Epithelial cell of proximal tubule (primary cell): ENCODE results near the gene ARHGAP25. TPM values are rescaled to one million over a fixed set of nuclear protein-coding genes. Genes with fewer than 3 reads are reported as not detected.

ENCODE experiments used
- DNase-seq: peaks from one replicate; pipeline ENCODE4 v3.0.0-alpha.2; 2011; ENCODE audit warnings: low read depth
- H3K4me3 ChIP-seq: 2 replicates; pipeline ENCODE4 v1.5.1; 2011; ENCODE audit warnings: low read depth, mild to moderate bottlenecking, low read length
- total RNA-seq: library from RNA; depleted of rRNA; stranded (reverse); fragments of >200 nt; gene quantifications from 2 replicates; pipeline ENCODE4 v1.2.3, GENCODE V29; 2015
- TF ChIP-seq, protein P1 (sequence below): conservative IDR thresholded peaks from 2 replicates; pipeline ENCODE4 v1.5.1; 2012; ENCODE audit warnings: low read depth, mild to moderate bottlenecking, low read length

The ARHGAP25 gene, protein sequence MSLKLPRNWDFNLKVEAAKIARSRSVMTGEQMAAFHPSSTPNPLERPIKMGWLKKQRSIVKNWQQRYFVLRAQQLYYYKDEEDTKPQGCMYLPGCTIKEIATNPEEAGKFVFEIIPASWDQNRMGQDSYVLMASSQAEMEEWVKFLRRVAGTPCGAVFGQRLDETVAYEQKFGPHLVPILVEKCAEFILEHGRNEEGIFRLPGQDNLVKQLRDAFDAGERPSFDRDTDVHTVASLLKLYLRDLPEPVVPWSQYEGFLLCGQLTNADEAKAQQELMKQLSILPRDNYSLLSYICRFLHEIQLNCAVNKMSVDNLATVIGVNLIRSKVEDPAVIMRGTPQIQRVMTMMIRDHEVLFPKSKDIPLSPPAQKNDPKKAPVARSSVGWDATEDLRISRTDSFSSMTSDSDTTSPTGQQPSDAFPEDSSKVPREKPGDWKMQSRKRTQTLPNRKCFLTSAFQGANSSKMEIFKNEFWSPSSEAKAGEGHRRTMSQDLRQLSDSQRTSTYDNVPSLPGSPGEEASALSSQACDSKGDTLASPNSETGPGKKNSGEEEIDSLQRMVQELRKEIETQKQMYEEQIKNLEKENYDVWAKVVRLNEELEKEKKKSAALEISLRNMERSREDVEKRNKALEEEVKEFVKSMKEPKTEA
- not detected in 2 replicates for total RNA-seq

DNA sequence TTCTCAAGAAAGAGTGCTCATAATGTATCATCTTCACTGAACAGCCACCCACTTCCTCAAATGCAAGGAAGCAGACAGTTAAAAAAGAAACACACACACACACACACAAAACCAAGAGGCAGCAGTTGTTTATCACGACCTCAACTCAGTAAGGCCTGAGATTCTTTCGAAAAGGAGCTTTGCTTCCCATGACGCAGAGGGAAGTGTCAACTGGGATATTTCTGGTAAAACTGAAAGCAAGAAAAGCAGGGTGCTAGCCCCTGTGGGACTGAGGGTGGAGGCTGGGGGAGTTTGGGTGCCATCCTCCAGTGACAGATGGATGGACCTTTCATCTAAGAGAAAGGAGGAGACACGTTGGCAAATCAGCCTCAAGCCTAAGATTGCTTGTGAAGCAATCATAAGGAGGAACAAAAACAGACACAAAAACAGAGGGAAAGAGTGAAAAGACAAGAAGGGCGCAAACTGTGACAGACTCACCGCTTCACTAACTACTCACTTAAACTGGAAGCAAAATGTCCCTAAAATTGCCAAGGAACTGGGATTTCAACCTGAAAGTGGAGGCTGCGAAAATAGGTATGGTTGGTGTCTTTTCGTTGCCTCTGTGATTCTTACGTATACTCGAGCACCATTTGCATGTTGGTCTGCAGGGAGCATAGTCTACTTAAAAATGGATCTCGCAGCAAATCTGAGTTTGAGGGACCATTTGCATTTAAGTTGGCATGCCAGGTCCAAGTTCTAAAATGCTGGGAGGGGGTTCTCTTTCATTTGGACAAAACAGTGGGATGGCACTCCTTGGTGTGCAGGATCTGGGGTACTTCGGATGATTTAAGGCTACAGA, at the start of gene ARHGAP25:
ARHGAP25 (plus strand) TSS at position 124 of the 838 bp plus-strand sequence; CDS start at position 513, 389 bp downstream.
- DNase-seq: no peak
- TF ChIP-seq, protein P1, sequence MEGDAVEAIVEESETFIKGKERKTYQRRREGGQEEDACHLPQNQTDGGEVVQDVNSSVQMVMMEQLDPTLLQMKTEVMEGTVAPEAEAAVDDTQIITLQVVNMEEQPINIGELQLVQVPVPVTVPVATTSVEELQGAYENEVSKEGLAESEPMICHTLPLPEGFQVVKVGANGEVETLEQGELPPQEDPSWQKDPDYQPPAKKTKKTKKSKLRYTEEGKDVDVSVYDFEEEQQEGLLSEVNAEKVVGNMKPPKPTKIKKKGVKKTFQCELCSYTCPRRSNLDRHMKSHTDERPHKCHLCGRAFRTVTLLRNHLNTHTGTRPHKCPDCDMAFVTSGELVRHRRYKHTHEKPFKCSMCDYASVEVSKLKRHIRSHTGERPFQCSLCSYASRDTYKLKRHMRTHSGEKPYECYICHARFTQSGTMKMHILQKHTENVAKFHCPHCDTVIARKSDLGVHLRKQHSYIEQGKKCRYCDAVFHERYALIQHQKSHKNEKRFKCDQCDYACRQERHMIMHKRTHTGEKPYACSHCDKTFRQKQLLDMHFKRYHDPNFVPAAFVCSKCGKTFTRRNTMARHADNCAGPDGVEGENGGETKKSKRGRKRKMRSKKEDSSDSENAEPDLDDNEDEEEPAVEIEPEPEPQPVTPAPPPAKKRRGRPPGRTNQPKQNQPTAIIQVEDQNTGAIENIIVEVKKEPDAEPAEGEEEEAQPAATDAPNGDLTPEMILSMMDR: no peak
- H3K4me3 ChIP-seq: no peak within 1 kb of the TSS

DNA sequence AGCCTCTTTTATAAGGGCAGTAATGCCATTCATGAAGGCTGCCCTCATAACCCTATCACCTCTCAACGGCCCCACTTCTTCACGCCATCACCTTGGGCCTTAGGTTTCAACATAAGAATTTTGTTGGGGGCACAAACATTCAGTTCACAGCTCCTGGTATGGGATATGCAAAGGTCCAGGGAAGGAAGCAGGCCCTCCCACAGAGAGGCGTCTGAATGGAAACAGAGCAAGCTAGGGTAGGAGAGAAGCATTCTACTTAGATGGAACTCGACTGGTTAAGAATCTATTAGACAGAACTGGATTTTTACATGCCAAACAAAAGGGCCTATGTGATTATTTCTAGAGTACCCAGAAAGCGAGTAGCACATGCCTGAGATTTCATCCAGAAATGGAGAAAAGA, 48.4 kb upstream of the ARHGAP25 start:
- H3K4me3 ChIP-seq: no peak overlapping the region
- TF ChIP-seq, protein P1: no peak
- DNase-seq: no peak

DNA sequence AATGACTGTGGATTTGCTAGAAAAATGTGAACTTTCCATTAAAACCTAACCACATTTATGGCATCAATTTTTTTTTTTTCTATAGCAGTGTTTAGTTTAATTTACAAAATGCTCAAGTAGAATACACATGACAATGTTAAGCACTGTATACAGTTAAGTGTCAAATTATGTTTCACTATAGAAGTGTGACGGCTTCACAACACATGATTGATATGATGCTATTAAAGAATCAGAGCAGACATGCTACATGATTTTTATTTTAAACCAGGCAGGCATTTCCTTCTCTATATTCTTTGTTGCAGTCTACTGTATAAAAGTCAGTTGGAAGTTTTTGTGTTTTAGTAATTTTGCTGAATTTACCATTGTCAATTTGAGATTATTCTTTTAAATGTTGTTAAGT, 47.6 kb upstream of the ARHGAP25 start:
- TF ChIP-seq, protein P1: no peak
- DNase-seq: no peak
- no peak overlapping the region for H3K4me3 ChIP-seq

DNA sequence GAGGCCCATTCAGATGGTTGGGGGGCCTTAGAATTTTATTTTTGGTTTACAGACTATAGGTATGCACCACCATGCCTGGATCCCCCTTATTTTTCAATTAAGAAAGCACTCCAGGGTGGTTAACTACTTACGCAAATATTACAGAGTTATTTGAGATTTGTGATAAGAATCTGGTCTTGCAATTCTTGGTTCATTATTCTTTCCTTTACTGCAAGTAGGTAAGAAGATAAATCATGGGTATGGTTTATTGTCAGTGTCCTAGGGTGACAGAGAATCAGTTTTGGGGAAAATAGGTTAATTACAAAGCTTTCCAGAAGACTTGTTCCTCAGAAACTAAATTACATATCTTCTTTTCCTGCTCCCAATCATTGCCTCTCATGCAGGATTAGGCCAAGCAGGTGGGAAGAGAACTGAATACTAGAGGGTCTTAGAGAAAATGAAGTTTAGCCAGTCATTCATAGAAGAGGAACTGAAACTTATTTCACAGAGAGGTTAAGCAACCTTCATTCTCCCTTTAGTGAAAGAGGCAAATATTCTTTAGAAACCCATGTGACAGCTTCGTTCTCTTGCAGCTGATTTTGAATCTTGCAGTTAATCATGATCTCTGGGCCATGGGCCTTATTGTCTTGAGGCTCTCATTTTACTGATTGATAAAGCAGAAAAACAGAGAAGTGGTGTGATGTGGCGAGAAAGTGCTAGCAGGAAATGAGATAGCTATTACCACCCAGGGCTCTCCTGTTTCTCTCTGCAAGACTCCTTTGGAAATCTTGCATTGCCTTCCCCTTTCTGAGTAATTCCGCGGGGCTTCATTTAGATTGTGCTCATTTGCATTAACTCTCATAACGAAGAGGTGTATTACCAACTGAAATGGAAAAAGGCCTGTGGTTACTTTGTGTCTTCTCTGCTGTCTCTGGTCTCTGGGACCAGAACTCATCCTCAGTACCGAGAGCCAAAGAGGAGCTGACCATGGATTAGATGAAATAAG, 44.8 kb upstream of the ARHGAP25 start:
- no peak for DNase-seq
- TF ChIP-seq, protein P1: no peak
- no peak overlapping the region for H3K4me3 ChIP-seq

DNA sequence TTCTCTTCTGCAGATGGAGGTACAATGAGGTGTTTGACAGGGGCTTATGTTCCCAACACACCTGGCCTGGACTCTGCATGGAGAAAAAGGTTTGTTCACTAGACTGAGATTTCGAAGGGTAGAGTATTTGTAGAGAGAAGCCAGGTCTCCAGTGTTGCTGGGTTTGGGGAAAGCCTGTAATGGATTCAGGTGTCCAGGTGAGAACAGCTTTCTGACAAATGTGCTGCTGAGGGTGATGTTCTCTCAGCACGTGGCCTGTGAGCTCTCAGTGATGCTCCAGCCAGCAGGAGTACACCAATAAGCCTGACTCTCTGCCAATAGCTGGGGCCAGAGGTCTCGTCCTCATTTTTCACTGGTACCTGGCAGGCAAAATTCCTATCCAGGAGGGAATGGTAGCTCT, 43.8 kb upstream of the ARHGAP25 start:
- no peak overlapping the region for H3K4me3 ChIP-seq
- no peak for DNase-seq
- TF ChIP-seq, protein P1: no peak

DNA sequence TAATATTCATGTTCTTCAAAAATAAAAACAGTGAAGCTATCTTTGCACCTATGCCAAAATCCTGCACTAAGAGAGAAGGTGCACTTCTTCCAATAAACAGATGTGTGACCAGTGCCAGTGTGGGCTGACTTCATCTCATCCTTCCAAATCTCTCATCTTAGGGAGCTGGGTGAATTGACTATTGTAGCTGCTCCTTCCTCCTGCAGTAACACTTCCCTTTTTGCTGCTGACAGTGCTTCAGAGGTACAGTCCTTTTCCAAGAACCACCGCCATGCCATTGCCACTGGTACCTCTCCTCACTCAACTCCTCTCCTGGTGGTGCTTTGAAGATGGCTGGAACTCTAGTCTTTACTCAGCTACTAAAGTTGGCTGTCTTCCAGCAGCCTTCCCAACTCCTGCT, 42.1 kb upstream of the ARHGAP25 start:
- H3K4me3 ChIP-seq: no peak overlapping the region
- DNase-seq: no peak
- TF ChIP-seq, protein P1: no peak
